Renal cortical epithelial cell (primary cell): ENCODE results near the gene FLNC. TPM values are rescaled to one million over a fixed set of nuclear protein-coding genes. Genes with fewer than 3 reads are reported as not detected.

Source experiments
- DNase-seq: peaks from one replicate; pipeline ENCODE4 v3.0.0-alpha.2; 2011; ENCODE audit warnings: low read depth
- total RNA-seq: library from RNA; depleted of rRNA; stranded (reverse); fragments of >200 nt; gene quantifications from 2 replicates; pipeline ENCODE4 v1.2.3, GENCODE V29; 2014

Gene FLNC
- total RNA-seq, 1 donor from 2014 or later: 56.7 TPM

DNA sequence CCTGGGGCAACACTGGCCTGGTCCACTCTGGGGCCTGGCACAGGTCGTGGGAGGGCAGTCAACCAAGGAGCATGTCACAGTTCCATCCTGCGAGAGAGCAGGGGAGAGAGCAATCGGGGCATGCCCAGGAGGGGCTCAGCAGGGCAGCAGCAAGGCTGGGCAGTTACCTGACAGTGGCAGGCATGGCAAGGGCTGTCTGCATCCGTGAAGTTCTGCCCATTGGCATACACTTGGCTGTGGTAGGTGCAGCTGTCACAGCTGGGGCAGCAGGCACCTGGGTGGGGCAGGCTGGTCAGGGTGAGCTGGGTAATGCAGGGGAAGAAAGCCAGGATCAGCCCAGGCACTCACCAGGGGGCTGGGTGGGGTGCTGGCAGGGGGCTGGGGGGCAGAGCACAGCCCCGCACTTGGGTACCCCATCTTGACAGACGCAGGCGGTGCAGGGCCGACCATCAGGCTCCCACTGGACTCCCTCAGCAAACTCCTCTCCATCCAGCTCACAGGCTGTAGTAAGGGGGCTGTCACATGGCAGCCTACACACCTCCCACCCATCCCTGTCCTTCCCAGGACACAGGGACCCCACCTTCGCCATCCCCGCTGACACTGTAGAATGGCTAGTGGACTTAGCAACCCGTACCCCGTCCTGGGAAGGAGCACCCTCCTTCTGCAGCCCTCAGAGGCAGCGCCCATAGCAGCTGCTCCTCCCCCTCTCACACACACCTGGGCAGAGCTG is 62.5 kb downstream of the FLNC start:
- DNase-seq: no peak

GRCh38 chr7:128893251-128894100 is 63.3 kb downstream of the FLNC start:
- DNase-seq: peak; percentile 23

DNA sequence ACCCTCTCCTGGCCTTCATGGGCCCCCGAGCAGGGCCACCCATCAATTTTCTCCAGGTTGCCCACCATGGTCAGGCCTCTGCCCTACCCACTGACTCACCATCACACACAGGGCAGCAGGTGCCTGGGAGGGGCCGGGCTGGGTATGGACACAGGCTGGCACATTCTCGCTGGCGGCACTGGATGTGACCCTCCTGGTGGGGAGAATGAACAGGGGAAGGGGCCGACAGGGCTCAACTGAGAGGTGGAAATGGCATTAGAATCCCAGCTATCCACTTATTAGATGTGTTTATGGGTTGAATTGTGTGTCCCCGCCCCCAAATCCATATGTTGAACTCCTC is 63.9 kb downstream of the FLNC start:
- DNase-seq: no peak

DNA sequence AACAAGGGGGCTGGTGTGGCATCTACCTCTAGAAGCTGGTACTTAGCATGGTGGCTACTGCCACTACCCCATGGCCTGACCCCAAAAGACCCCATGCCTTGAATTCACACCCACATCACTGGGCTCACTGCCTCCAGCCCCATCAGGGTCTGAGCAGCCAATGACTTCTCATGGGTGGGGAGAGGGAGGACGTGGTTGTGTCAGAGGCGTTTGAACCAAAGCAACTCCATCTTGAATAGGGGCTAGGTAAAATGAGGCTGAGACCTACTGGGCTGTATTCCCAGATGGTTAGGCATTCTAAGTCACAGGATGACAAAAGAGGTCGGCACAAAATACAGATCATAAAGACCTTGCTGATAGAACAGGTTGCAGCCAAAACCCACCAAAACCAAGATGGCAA is 65.1 kb downstream of the FLNC start:
- DNase-seq: no peak

DNA sequence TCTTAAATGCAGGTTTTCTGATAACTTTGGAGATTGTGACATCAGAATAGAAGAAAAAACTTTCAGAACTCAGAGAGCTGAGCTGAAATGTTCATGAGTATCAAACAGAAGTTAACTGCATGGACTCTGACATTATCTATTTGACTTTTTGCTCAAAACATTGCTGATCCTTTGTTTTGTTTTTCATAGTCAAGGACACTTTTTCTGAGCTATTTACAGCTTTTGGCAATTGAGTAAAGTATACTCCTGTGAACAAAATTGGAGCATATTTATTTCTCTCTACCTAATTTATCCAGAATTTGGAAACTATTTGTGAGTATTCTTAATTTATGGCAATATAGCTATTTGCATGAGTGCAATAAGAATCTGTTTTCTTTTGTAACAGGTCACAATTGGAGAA is 69.2 kb downstream of the FLNC start:
- no peak for DNase-seq

GRCh38 chr7:128900237-128900636 is 70.0 kb downstream of the FLNC start:
- DNase-seq: no peak

GRCh38 chr7:128902761-128903585 is 72.8 kb downstream of the FLNC start:
- DNase-seq: peak; percentile 89

- no peak for DNase-seq
These were observed 73.6 kb downstream of the FLNC start for GRCh38 chr7:128903621-128904361.

DNA sequence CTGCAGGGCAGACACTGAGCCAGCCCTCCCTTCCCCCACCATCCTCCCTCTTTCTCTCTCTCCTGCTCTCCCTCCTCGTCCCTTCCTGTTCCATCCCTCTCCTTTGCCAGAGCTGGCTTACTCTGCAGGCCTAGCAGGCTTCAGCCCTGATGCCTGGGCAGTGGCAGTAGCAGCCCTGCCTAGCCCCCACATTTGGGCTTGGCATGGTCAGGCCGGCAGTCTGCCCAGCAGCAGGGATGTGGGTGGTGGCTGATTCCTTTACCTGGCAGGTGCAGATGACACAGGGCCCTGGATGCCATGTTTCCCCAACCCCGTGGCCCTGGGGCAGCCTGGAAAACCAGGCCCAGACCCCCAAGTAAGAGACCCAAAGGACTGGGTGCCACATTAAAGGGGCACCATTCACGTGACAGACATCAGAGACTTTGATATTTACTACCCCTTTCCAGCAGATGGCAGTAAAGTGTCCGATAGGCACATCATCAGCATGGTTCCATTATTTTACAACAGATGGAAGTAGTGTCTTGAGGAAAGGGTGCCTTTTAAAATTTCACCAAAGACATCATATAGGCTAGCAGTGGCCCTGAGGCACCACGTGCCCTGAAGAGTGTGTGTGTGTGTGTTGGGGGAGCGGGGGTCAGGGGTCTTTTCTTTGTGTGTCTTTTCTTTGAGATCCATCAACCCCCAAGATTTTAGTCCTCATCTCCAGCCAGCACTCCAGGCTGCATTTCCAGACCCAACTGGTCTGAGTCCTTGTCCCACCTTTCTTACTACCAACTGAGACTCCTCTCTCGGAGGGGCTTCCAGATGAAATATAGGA is 74.4 kb downstream of the FLNC start:
- peak; percentile 65 for DNase-seq

- DNase-seq: no peak
These were observed 76.0 kb downstream of the FLNC start for GRCh38 chr7:128906001-128906765.

DNA sequence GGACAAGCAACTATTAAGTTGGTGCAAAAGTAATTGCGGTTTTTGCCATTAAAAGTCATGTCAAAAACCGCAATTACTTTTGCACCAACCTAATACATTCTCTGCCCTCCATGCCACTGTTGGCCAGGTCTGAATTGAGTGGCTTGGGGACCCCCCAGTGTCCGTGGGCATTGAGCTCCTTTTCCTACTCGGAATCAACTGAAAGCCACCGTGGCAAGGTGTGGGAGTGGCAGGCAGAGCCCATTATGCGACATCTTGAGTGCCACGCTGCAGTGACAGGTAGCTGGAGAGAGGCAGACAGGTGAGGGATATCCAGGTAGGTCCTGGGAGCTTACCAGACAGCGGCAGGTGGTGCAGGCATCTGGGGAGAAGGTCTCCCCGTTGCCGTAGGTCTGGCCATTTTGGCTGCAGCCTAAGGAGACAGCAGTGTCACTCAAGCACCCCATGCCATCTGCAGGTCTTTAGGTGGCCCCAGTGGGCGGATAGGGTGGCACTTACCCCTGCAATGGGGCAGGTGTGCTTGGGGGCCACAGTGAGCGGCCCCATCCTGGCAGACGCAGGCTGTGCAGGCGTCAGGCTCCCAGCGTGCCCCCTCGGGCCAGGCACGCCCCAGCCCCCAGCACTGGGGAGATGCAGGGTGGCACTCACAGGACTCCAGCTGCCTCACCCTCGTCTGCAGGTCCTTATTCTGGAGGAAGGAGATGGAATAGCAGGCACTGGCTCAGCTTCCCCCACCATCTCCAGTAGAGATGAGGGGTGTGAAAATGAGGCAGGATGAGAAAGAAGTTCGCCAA is 76.8 kb downstream of the FLNC start:
- no peak for DNase-seq

Other genes starting within 250 kb of the FLNC start
- 0.17 and 0.60 TPM in 2 replicates for gene GARIN1A, start 158.1 kb upstream of the FLNC start, total RNA-seq
- 394 and 395 TPM in 2 replicates for gene CALU, start 91.0 kb upstream of the FLNC start, total RNA-seq
- gene OPN1SW, start 54.6 kb upstream of the FLNC start, total RNA-seq: not detected in 2 replicates
- gene CCDC136, start 38.4 kb upstream of the FLNC start, total RNA-seq: 1.3 TPM in 1 of 2 replicates, not detected in the other
- gene ATP6V1F, start 32.5 kb downstream of the FLNC start, total RNA-seq: 82.1 and 145 TPM in 2 replicates
- gene KCP, start 80.3 kb downstream of the FLNC start, total RNA-seq: 1.9 and 6.8 TPM in 2 replicates
- 5.4 and 7.7 TPM in 2 replicates for gene IRF5, start 107.5 kb downstream of the FLNC start, total RNA-seq
- gene TNPO3, start 224.7 kb downstream of the FLNC start, total RNA-seq: 74.5 and 103 TPM in 2 replicates